KMS-11 (cell line): Measurements from ENCODE around the gene AVPR2.

Experiments
- H2AFZ ChIP-seq: fragments of 200-600 bp; sonication (generic); 2 replicates; pipeline ENCODE4 v1.6.1; 2016; ENCODE audit warnings: antibody characterized with exemption, mixed run types, low read depth
- H3K27ac ChIP-seq: fragments of 200-600 bp; sonication (generic); 2 replicates; pipeline ENCODE4 v1.6.1; 2016; ENCODE audit warnings: mild to moderate bottlenecking, mixed run types
- H3K27me3 ChIP-seq: fragments of 200-600 bp; sonication (generic); 2 replicates; pipeline ENCODE4 v1.6.1; 2017; ENCODE audit warnings: mild to moderate bottlenecking, low read depth, mixed run types, moderate library complexity; ENCODE audit not compliant: insufficient read depth
- H3K36me3 ChIP-seq: fragments of 200-600 bp; sonication (generic); 2 replicates; pipeline ENCODE4 v1.6.1; 2017; ENCODE audit warnings: mild to moderate bottlenecking, mixed run types; ENCODE audit not compliant: insufficient read depth
- H3K4me1 ChIP-seq: fragments of 200-600 bp; sonication (generic); 2 replicates; pipeline ENCODE4 v1.6.1; 2016; ENCODE audit warnings: mild to moderate bottlenecking, low read depth, mixed run types; ENCODE audit not compliant: poor library complexity, severe bottlenecking
- H3K4me2 ChIP-seq: fragments of 200-600 bp; sonication (generic); 2 replicates; pipeline ENCODE4 v1.7.0; 2016; ENCODE audit warnings: mild to moderate bottlenecking, mixed run types
- H3K4me3 ChIP-seq: fragments of 200-600 bp; sonication (generic); IDR thresholded peaks from 2 replicates; pipeline ENCODE4 v1.6.1; 2017; ENCODE audit warnings: low read depth, low read length, mixed read lengths; ENCODE audit not compliant: insufficient read depth
- H3K79me2 ChIP-seq: fragments of 200-600 bp; sonication (generic); 2 replicates; pipeline ENCODE4 v1.6.1; 2016; ENCODE audit warnings: low read depth, mixed run types; ENCODE audit not compliant: insufficient read depth
- H3K9ac ChIP-seq: fragments of 200-600 bp; sonication (generic); 2 replicates; pipeline ENCODE4 v1.6.1; 2016; ENCODE audit warnings: mild to moderate bottlenecking, mixed run types
- H4K20me1 ChIP-seq: fragments of 200-600 bp; sonication (generic); 2 replicates; pipeline ENCODE4 v1.6.1; 2016; ENCODE audit warnings: mild to moderate bottlenecking, mixed run types; ENCODE audit not compliant: insufficient read depth
- CTCF ChIP-seq: fragments of 200-600 bp; sonication (generic); conservative IDR thresholded peaks from 2 replicates; pipeline ENCODE4 v1.6.1; 2017; ENCODE audit warnings: low read depth, mild to moderate bottlenecking, antibody characterized with exemption, low read length, moderate library complexity, mixed read lengths

AVPR2 gene

GRCh38 chrX:153870288-153870690 lies 34.2 kb upstream of the AVPR2 start:
- Histone ChIP-seq H3K9ac (no peak overlapping the region), H2AFZ (no peak overlapping the region), H3K27me3 (peaks cover 62% of the 10 kb centered on the region; the same call in 1 of the 2 replicates), H4K20me1 (no peaks in the 10 kb centered on the region), H3K4me2 (no peak overlapping the region), H3K4me3 (no peak overlapping the region), H3K36me3 (no peaks in the 10 kb centered on the region), H3K79me2 (no peaks in the 10 kb centered on the region), H3K4me1 (no peaks in the 10 kb centered on the region), H3K27ac (no peak overlapping the region)
- no peak for TF ChIP-seq CTCF

GRCh38 chrX:153870791-153871360 lies 33.6 kb upstream of the AVPR2 start:
- no peak overlapping the region for H2AFZ ChIP-seq
- no peak for TF ChIP-seq CTCF
- H3K9ac ChIP-seq = no peak overlapping the region
- H3K4me3 ChIP-seq = no peak overlapping the region
- no peaks in the 10 kb centered on the region for H3K79me2 ChIP-seq
- H3K4me1 ChIP-seq = no peaks in the 10 kb centered on the region
- H3K4me2 ChIP-seq = no peak overlapping the region
- H3K27me3 ChIP-seq = peaks cover 56% of the 10 kb centered on the region; the same call in 1 of the 2 replicates
- H3K36me3 ChIP-seq = no peaks in the 10 kb centered on the region
- H4K20me1 ChIP-seq = no peaks in the 10 kb centered on the region
- no peak overlapping the region for H3K27ac ChIP-seq

- Histone ChIP-seq H3K4me2 (no peak overlapping the region), H4K20me1 (no peaks in the 10 kb centered on the region), H3K4me1 (no peaks in the 10 kb centered on the region), H2AFZ (no peak overlapping the region), H3K79me2 (no peaks in the 10 kb centered on the region), H3K27ac (no peak overlapping the region), H3K36me3 (no peaks in the 10 kb centered on the region), H3K4me3 (no peak overlapping the region), H3K9ac (no peak overlapping the region), H3K27me3 (peaks cover 51% of the 10 kb centered on the region; the same call in 1 of the 2 replicates)
- TF ChIP-seq CTCF = no peak
These were observed 33.0 kb upstream of the AVPR2 start for GRCh38 chrX:153871451-153871850.

GRCh38 chrX:153871946-153872878 lies 32.3 kb upstream of the AVPR2 start:
- H3K4me2 ChIP-seq = no peak overlapping the region
- H3K36me3 ChIP-seq = no peaks in the 10 kb centered on the region
- no peak overlapping the region for H3K9ac ChIP-seq
- peaks cover 45% of the 10 kb centered on the region; the same call in 1 of the 2 replicates for H3K27me3 ChIP-seq
- no peak for TF ChIP-seq CTCF
- no peaks in the 10 kb centered on the region for H3K79me2 ChIP-seq
- H3K27ac ChIP-seq = no peak overlapping the region
- no peaks in the 10 kb centered on the region for H4K20me1 ChIP-seq
- no peaks in the 10 kb centered on the region for H3K4me1 ChIP-seq
- H2AFZ ChIP-seq = no peak overlapping the region
- no peak overlapping the region for H3K4me3 ChIP-seq
